Activated CD4-positive, alpha-beta T cell treated with anti-CD3 and anti-CD28 coated beads, Interleukin-2, amount 10 ng/mL, durations not matched to agents 7 days and 5 days (primary cell): Measurements from ENCODE around the gene BLOC1S3. TPM values are rescaled to one million over a fixed set of nuclear protein-coding genes. Genes with fewer than 3 reads are reported as not detected.
"Not testable (repeated sequence)": the region's sequence is repeated elsewhere in the genome, so short reads cannot be mapped to it uniquely, and the experiment has no call there.

Experiments used
- CTCF ChIA-PET: fragments of 350-600 bp; sonication (Branson Sonifier 250); formaldehyde crosslinking; loops from one replicate; lab custom pipeline; 2021; ENCODE audit warnings: antibody characterized with exemption; lab: Charles Lee
- POLR2A ChIA-PET: fragments of 350-600 bp; sonication (Branson Sonifier 250); formaldehyde crosslinking; loops from one replicate; lab custom pipeline; 2021; ENCODE audit warnings: antibody characterized with exemption; lab: Charles Lee
- DNase-seq: peaks from one replicate; pipeline ENCODE4 v3.0.0-alpha.2; 2020
- H3K27ac Mint-ChIP-seq: one replicate; pipeline ENCODE4 v1.8.0; 2021; ENCODE audit warnings: mild to moderate bottlenecking, moderate library complexity, mixed read lengths
- H3K27me3 Mint-ChIP-seq: one replicate; pipeline ENCODE4 v1.8.0; 2021; ENCODE audit warnings: mixed read lengths
- H3K36me3 Mint-ChIP-seq: one replicate; pipeline ENCODE4 v1.8.0; 2021; ENCODE audit warnings: low read depth, mixed read lengths
- H3K4me1 Mint-ChIP-seq: one replicate; pipeline ENCODE4 v1.8.0; 2021; ENCODE audit warnings: mixed read lengths
- H3K4me3 Mint-ChIP-seq: one replicate; pipeline ENCODE4 v1.8.0; 2021; ENCODE audit warnings: mild to moderate bottlenecking, moderate library complexity, mixed read lengths
- H3K9me3 Mint-ChIP-seq: one replicate; pipeline ENCODE4 v1.8.0; 2021; ENCODE audit warnings: mixed read lengths
- total RNA-seq, 2 experiments: library from RNA; stranded (reverse); gene quantifications; one replicate each; pipeline ENCODE4 v1.2.3, GENCODE V29; 2021

The BLOC1S3 gene
- total RNA-seq, 2 experiments from 2014 or later = 15.3 to 19.7 TPM

GRCh38 chr19:45215391-45216191 lies 37.0 kb downstream of the BLOC1S3 start:
- H3K27me3 Mint-ChIP-seq = peaks cover 55% of the 10 kb centered on the region
- peaks cover 1% of the 10 kb centered on the region for H3K4me1 Mint-ChIP-seq
- DNase-seq = no peak
- no peaks in the 10 kb centered on the region for H3K36me3 Mint-ChIP-seq
- ChIA-PET POLR2A (no interaction called here), CTCF (no interaction called here)
- no peak overlapping the region for H3K27ac Mint-ChIP-seq
- H3K4me3 Mint-ChIP-seq = no peak overlapping the region
- no peaks in the 10 kb centered on the region for H3K9me3 Mint-ChIP-seq

- Mint-ChIP-seq H3K9me3 (no peaks in the 10 kb centered on the region), H3K27ac (no peak overlapping the region), H3K4me1 (peaks cover 1% of the 10 kb centered on the region), H3K36me3 (no peaks in the 10 kb centered on the region), H3K4me3 (no peak overlapping the region), H3K27me3 (peaks cover 53% of the 10 kb centered on the region)
- ChIA-PET CTCF (interaction anchor here (0.7 to 1.5 kb wide), 2 partner anchors 35 to 381 kb away, joined by 3 read pairs; no protein-coding TSS in a partner anchor), POLR2A (no interaction called here)
- no peak for DNase-seq
Observed at GRCh38 chr19:45216667-45217066, 38.1 kb downstream of the BLOC1S3 start.

GRCh38 chr19:45217193-45217956 lies 38.8 kb downstream of the BLOC1S3 start:
- no peak overlapping the region for H3K27ac Mint-ChIP-seq
- CTCF ChIA-PET = interaction anchor here (1.5 kb wide), 1 partner anchor 36 kb away, joined by 3 read pairs; no protein-coding TSS in a partner anchor
- H3K9me3 Mint-ChIP-seq = no peaks in the 10 kb centered on the region
- H3K4me3 Mint-ChIP-seq = no peak overlapping the region
- DNase-seq = no peak
- H3K4me1 Mint-ChIP-seq = peaks cover 1% of the 10 kb centered on the region
- H3K36me3 Mint-ChIP-seq = no peaks in the 10 kb centered on the region
- H3K27me3 Mint-ChIP-seq = peaks cover 50% of the 10 kb centered on the region
- POLR2A ChIA-PET = no interaction called here

GRCh38 chr19:45217957-45218334 lies 39.4 kb downstream of the BLOC1S3 start:
- Mint-ChIP-seq H3K9me3 (no peaks in the 10 kb centered on the region), H3K27ac (no peak overlapping the region), H3K4me1 (peaks cover 1% of the 10 kb centered on the region), H3K4me3 (no peak overlapping the region), H3K36me3 (no peaks in the 10 kb centered on the region), H3K27me3 (peaks cover 50% of the 10 kb centered on the region)
- ChIA-PET CTCF (interaction anchor here (1.5 kb wide), 1 partner anchor 36 kb away, joined by 3 read pairs; no protein-coding TSS in a partner anchor), POLR2A (no interaction called here)
- DNase-seq = no peak

- H3K9me3 Mint-ChIP-seq = no peaks in the 10 kb centered on the region
- CTCF ChIA-PET = interaction anchor here (1.2 kb wide), 1 partner anchor 36 kb away, joined by 3 read pairs; no protein-coding TSS in a partner anchor
- no peak for DNase-seq
- H3K27me3 Mint-ChIP-seq = peaks cover 49% of the 10 kb centered on the region
- peaks cover 1% of the 10 kb centered on the region for H3K4me1 Mint-ChIP-seq
- H3K36me3 Mint-ChIP-seq = no peaks in the 10 kb centered on the region
- POLR2A ChIA-PET = no interaction called here
- H3K27ac Mint-ChIP-seq = no peak overlapping the region
- no peak overlapping the region for H3K4me3 Mint-ChIP-seq
Observed at GRCh38 chr19:45218426-45218825, 39.8 kb downstream of the BLOC1S3 start.

- ChIA-PET CTCF (interaction anchor here (1.2 kb wide), 1 partner anchor 37 kb away, joined by 3 read pairs; no protein-coding TSS in a partner anchor), POLR2A (no interaction called here)
- peaks cover 1% of the 10 kb centered on the region for H3K4me1 Mint-ChIP-seq
- H3K36me3 Mint-ChIP-seq = no peaks in the 10 kb centered on the region
- H3K27ac Mint-ChIP-seq = no peak overlapping the region
- no peak for DNase-seq
- H3K4me3 Mint-ChIP-seq = no peak overlapping the region
- peaks cover 43% of the 10 kb centered on the region for H3K27me3 Mint-ChIP-seq
- H3K9me3 Mint-ChIP-seq = no peaks in the 10 kb centered on the region
Observed at GRCh38 chr19:45218911-45219743, 40.5 kb downstream of the BLOC1S3 start.

GRCh38 chr19:45222724-45223123 lies 44.1 kb downstream of the BLOC1S3 start:
- no peak overlapping the region for H3K4me3 Mint-ChIP-seq
- H3K27me3 Mint-ChIP-seq = peaks cover 19% of the 10 kb centered on the region
- POLR2A ChIA-PET = no interaction called here
- H3K27ac Mint-ChIP-seq = no peak overlapping the region
- no peaks in the 10 kb centered on the region for H3K4me1 Mint-ChIP-seq
- no peaks in the 10 kb centered on the region for H3K9me3 Mint-ChIP-seq
- no peaks in the 10 kb centered on the region for H3K36me3 Mint-ChIP-seq
- CTCF ChIA-PET = interaction anchor here (0.6 kb wide), 1 partner anchor 972 kb away, joined by 3 read pairs; no protein-coding TSS in a partner anchor
- no peak for DNase-seq

GRCh38 chr19:45223879-45224278 lies 45.3 kb downstream of the BLOC1S3 start:
- ChIA-PET CTCF (interaction anchor here (0.6 kb wide), 2 partner anchors 223 to 1629 kb away, joined by 3 to 5 read pairs; no protein-coding TSS in a partner anchor), POLR2A (no interaction called here)
- no peak for DNase-seq
- no peak overlapping the region for H3K4me3 Mint-ChIP-seq
- no peak overlapping the region for H3K27ac Mint-ChIP-seq
- no peaks in the 10 kb centered on the region for H3K9me3 Mint-ChIP-seq
- no peaks in the 10 kb centered on the region for H3K4me1 Mint-ChIP-seq
- H3K36me3 Mint-ChIP-seq = no peaks in the 10 kb centered on the region
- H3K27me3 Mint-ChIP-seq = peaks cover 10% of the 10 kb centered on the region

GRCh38 chr19:45224645-45225044 lies 46.1 kb downstream of the BLOC1S3 start:
- Mint-ChIP-seq H3K4me1 (no peaks in the 10 kb centered on the region), H3K9me3 (no peaks in the 10 kb centered on the region), H3K27ac (no peak overlapping the region), H3K4me3 (no peak overlapping the region), H3K36me3 (no peaks in the 10 kb centered on the region), H3K27me3 (peaks cover 6% of the 10 kb centered on the region)
- DNase-seq = no peak
- CTCF ChIA-PET = no interaction called here
- POLR2A ChIA-PET = no interaction called here

- H3K4me1 Mint-ChIP-seq, H3K36me3 Mint-ChIP-seq, H3K9me3 Mint-ChIP-seq, POLR2A ChIA-PET, H3K27me3 Mint-ChIP-seq, DNase-seq, H3K27ac Mint-ChIP-seq, H3K4me3 Mint-ChIP-seq: not testable (repeated sequence)
- CTCF ChIA-PET = interaction anchor here (1.4 kb wide), 1 partner anchor 19 kb away, joined by 3 read pairs; no protein-coding TSS in a partner anchor
Observed at GRCh38 chr19:45229056-45229455, 50.5 kb downstream of the BLOC1S3 start.
